IMR-90 (cell line): ENCODE measurements around the gene ACSS1. TPM values are rescaled to one million over a fixed set of nuclear protein-coding genes. Genes with fewer than 3 reads are reported as not detected.

Experiments
- ATAC-seq: fragments of 200-7000 bp; cut with Tn5 transposase; 2 replicates; pipeline ENCODE4 v1.9.1; 2020; ENCODE audit warnings: low read depth, mild to moderate bottlenecking, moderate library complexity
- BruUV-seq: library from RNA; stranded (reverse); fragments of 400-500 nt; replicated peaks from 2 replicates; lab custom pipeline; 2021; lab: Mats Ljungman, UMichigan
- CTCF ChIA-PET: fragments of 300-600 bp; formaldehyde crosslinking; extraction: SDS; loops from one replicate; lab custom pipeline; 2021; ENCODE audit warnings: antibody characterized with exemption; lab: Yijun Ruan, JAX
- POLR2A ChIA-PET: fragments of 300-600 bp; sonication (Branson Sonifier 250); formaldehyde crosslinking; loops from one replicate; lab custom pipeline; 2022; ENCODE audit warnings: antibody characterized with exemption; ENCODE audit not compliant: unreplicated experiment; lab: Charles Lee
- DNase-seq: peaks from one replicate; pipeline ENCODE4 v3.0.0; 2013
- H2AFZ ChIP-seq: replicated peaks from 2 replicates; pipeline ENCODE3; 2013; ENCODE audit warnings: low read length, mild to moderate bottlenecking; ENCODE audit not compliant: poor library complexity
- H2AK5ac ChIP-seq: 2 replicates; pipeline ENCODE4 v1.6.1; 2013; ENCODE audit warnings: low read depth, low read length, inconsistent platforms
- H2AK9ac ChIP-seq: replicated peaks from 2 replicates; pipeline ENCODE3; 2013; ENCODE audit warnings: mild to moderate bottlenecking, low read depth, low read length, moderate library complexity; ENCODE audit not compliant: poor library complexity
- H2BK120ac ChIP-seq: 2 replicates; pipeline ENCODE4 v1.6.1; 2013; ENCODE audit warnings: low read depth, low read length, inconsistent platforms
- H2BK15ac ChIP-seq: 3 replicates; pipeline ENCODE4 v1.6.1; 2013; ENCODE audit warnings: low read depth, low read length, inconsistent platforms
- H2BK20ac ChIP-seq: 2 replicates; pipeline ENCODE4 v1.6.1; 2013; ENCODE audit warnings: low read depth, mild to moderate bottlenecking, inconsistent platforms, low read length, moderate library complexity
- H2BK5ac ChIP-seq: 2 replicates; pipeline ENCODE4 v1.6.1; 2013; ENCODE audit warnings: mild to moderate bottlenecking, low read depth, low read length, inconsistent platforms; ENCODE audit not compliant: poor library complexity, severe bottlenecking
- H3K14ac ChIP-seq: replicated peaks from 2 replicates; pipeline ENCODE4 v1.6.1; 2013; ENCODE audit warnings: low read depth, low read length, inconsistent platforms
- H3K18ac ChIP-seq: 2 replicates; pipeline ENCODE4 v1.6.1; 2013; ENCODE audit warnings: low read depth, low read length, control low read depth
- H3K23ac ChIP-seq: 2 replicates; pipeline ENCODE4 v1.6.1; 2013; ENCODE audit warnings: low read depth, low read length, inconsistent platforms
- H3K27ac ChIP-seq: 2 replicates; pipeline ENCODE4 v1.5.1; 2013; ENCODE audit warnings: mild to moderate bottlenecking, control low read depth, low read length; ENCODE audit not compliant: insufficient read depth
- H3K27me3 ChIP-seq: 2 replicates; pipeline ENCODE4 v1.6.1; 2013; ENCODE audit warnings: low read length; ENCODE audit not compliant: control insufficient read depth, insufficient read depth
- H3K36me3 ChIP-seq: 2 replicates; pipeline ENCODE4 v1.6.1; 2013; ENCODE audit warnings: low read length, mixed read lengths; ENCODE audit not compliant: control insufficient read depth, insufficient read depth
- H3K4ac ChIP-seq: 2 replicates; pipeline ENCODE4 v1.6.1; 2013; ENCODE audit warnings: low read depth, low read length, inconsistent platforms
- H3K4me1 ChIP-seq: 2 replicates; pipeline ENCODE4 v1.6.1; 2013; ENCODE audit warnings: low read length, mixed read lengths; ENCODE audit not compliant: control insufficient read depth, insufficient read depth
- H3K4me2 ChIP-seq: 2 replicates; pipeline ENCODE4 v1.6.1; 2013; ENCODE audit warnings: low read depth, mild to moderate bottlenecking, control low read depth, low read length, moderate library complexity
- H3K4me3 ChIP-seq: 2 replicates; pipeline ENCODE4 v1.5.1; 2013; ENCODE audit warnings: low read depth, mild to moderate bottlenecking, control low read depth, low read length, moderate library complexity; ENCODE audit not compliant: insufficient read depth
- H3K56ac ChIP-seq: 2 replicates; pipeline ENCODE4 v1.6.1; 2013; ENCODE audit warnings: low read length, inconsistent platforms; ENCODE audit not compliant: insufficient read depth; ENCODE audit errors: extremely low read depth
- H3K79me1 ChIP-seq, 2 experiments: 2 replicates each; pipeline ENCODE4 v1.6.1; 2013; ENCODE audit warnings: low read length in 2 of 2, inconsistent platforms in 1 of 2, low read depth in 1 of 2
- H3K9ac ChIP-seq: 2 replicates; pipeline ENCODE4 v1.6.1; 2013; ENCODE audit warnings: low read depth, low read length, control low read depth
- H3K9me1 ChIP-seq: 2 replicates; pipeline ENCODE4 v1.6.1; 2013; ENCODE audit warnings: low read length, inconsistent platforms; ENCODE audit not compliant: insufficient read depth
- H3K9me3 ChIP-seq: 2 replicates; pipeline ENCODE4 v1.6.1; 2013; ENCODE audit warnings: low read length; ENCODE audit not compliant: control insufficient read depth, insufficient read depth
- H4K20me1 ChIP-seq: 2 replicates; pipeline ENCODE4 v1.6.1; 2013; ENCODE audit warnings: low read length, inconsistent platforms; ENCODE audit not compliant: insufficient read depth
- H4K5ac ChIP-seq: 2 replicates; pipeline ENCODE4 v1.6.1; 2013; ENCODE audit warnings: mild to moderate bottlenecking, low read depth, low read length, control low read depth
- H4K8ac ChIP-seq, 2 experiments: 2 replicates each; pipeline ENCODE4 v1.6.1; 2013; ENCODE audit warnings: low read depth in 2 of 2, low read length in 2 of 2, control low read depth in 1 of 2, inconsistent platforms in 1 of 2
- H4K91ac ChIP-seq: 2 replicates; pipeline ENCODE4 v1.6.1; 2013; ENCODE audit warnings: low read depth, low read length, inconsistent platforms; ENCODE audit not compliant: insufficient read depth
- BHLHE40 ChIP-seq: fragments of 150-350 bp; IDR thresholded peaks from 2 replicates; pipeline ENCODE4 v1.6.1; 2016; ENCODE audit warnings: mild to moderate bottlenecking, low read depth, low read length
- CHD1 ChIP-seq: IDR thresholded peaks from 2 replicates; pipeline ENCODE4 v1.6.1; 2012; ENCODE audit warnings: low read depth, low read length, improper control_type of control experiment
- ELK1 ChIP-seq: fragments of 150-350 bp; IDR thresholded peaks from 2 replicates; pipeline ENCODE4 v1.6.1; 2016; ENCODE audit warnings: low read depth, mild to moderate bottlenecking, low read length, moderate library complexity, borderline replicate concordance
- FOS ChIP-seq: fragments of 150-350 bp; IDR thresholded peaks from 2 replicates; pipeline ENCODE4 v1.6.1; 2016; ENCODE audit warnings: low read depth, low read length
- MAFK ChIP-seq: IDR thresholded peaks from 2 replicates; pipeline ENCODE4 v1.6.1; 2012; ENCODE audit warnings: low read depth, low read length, improper control_type of control experiment
- MAZ ChIP-seq: IDR thresholded peaks from 2 replicates; pipeline ENCODE4 v1.6.1; 2012; ENCODE audit warnings: low read depth, mild to moderate bottlenecking, low read length, improper control_type of control experiment, moderate library complexity, borderline replicate concordance
- MXI1 ChIP-seq: IDR thresholded peaks from 2 replicates; pipeline ENCODE4 v1.6.1; 2012; ENCODE audit warnings: low read depth, mild to moderate bottlenecking, low read length, moderate library complexity, borderline replicate concordance
- NFE2L2 ChIP-seq: fragments of 150-350 bp; IDR thresholded peaks from 2 replicates; pipeline ENCODE4 v1.6.1; 2016; ENCODE audit warnings: low read depth, mild to moderate bottlenecking, low read length
- RAD21 ChIP-seq: IDR thresholded peaks from 2 replicates; pipeline ENCODE4 v1.6.1; 2012; ENCODE audit warnings: low read length, improper control_type of control experiment
- RCOR1 ChIP-seq: IDR thresholded peaks from 2 replicates; pipeline ENCODE4 v1.6.1; 2012; ENCODE audit warnings: mild to moderate bottlenecking, low read length, improper control_type of control experiment; ENCODE audit not compliant: insufficient replicate concordance
- RFX5 ChIP-seq: IDR thresholded peaks from 2 replicates; pipeline ENCODE4 v1.8.0; 2012; ENCODE audit warnings: low read depth, mild to moderate bottlenecking, low read length, moderate library complexity
- SMC3 ChIP-seq: fragments of 150-350 bp; IDR thresholded peaks from 2 replicates; pipeline ENCODE4 v1.6.1; 2016; ENCODE audit warnings: low read depth, mild to moderate bottlenecking, antibody characterized with exemption, low read length, moderate library complexity
- USF2 ChIP-seq: fragments of 150-350 bp; IDR thresholded peaks from 2 replicates; pipeline ENCODE4 v1.6.1; 2017; ENCODE audit warnings: mild to moderate bottlenecking, antibody characterized with exemption, low read length, low read depth
- WGBS, 2 experiments: methylation state at CpG; one replicate each; pipeline versions ENCODE4 v1.1.5 to v1.1.7; 2013; ENCODE audit warnings: missing lambda C conversion rate in 2 of 2; ENCODE audit not compliant: insufficient read length in 1 of 2; ENCODE audit errors: extremely low coverage in 2 of 2; 5-methylcytosine and 5-hydroxymethylcytosine counted together
- dilution Hi-C: fragments of 300-500 bp; cut with HindIII; formaldehyde crosslinking; loops from one replicate; pipeline ENCODE4 v1.14.3; 2018; ENCODE audit warnings: low sequenced_read_pairs; ENCODE audit not compliant: unreplicated experiment
- in situ Hi-C: fragments of 300-500 bp; cut with MboI; formaldehyde crosslinking; loops from 3 replicates; pipeline ENCODE4 v1.14.3; 2019; ENCODE audit warnings: low sequenced_read_pairs, inconsistent platforms, mixed read lengths
- intact Hi-C: fragments of 100-400 bp; cut with micrococcal nuclease; formaldehyde crosslinking; loops from 2 replicates; pipeline ENCODE4 v1.10.0; 2022
- polyA plus RNA-seq, 3 experiments: library from polyadenylated mRNA; depleted of rRNA; stranded (reverse); fragments of >200 nt; gene quantifications; 2 replicates each; pipeline ENCODE4 v1.2.3, GENCODE V29; 2012; ENCODE audit warnings: low replicate concordance in 1 of 3
- total RNA-seq: library from RNA; depleted of rRNA; stranded (reverse); fragments of >200 nt; gene quantifications from 2 replicates; pipeline ENCODE4 v1.2.3, GENCODE V29; 2012

The ACSS1 gene
- total and polyA plus RNA-seq, 2 of the 4 experiments (the other 2 are of a cell fraction), result 0.72 to 1.2 TPM

GRCh38 chr20:25009218-25010145, 48.5 kb downstream of the ACSS1 start:
- Histone ChIP-seq H3K9me3 (no peaks in the 10 kb centered on the region), H3K9me1 (no peaks in the 10 kb centered on the region), H4K8ac (no peak overlapping the region), H2BK15ac (no peak overlapping the region), H3K18ac (no peak overlapping the region), H2BK120ac (no peak overlapping the region), H3K14ac (no peak overlapping the region), H3K23ac (no peak overlapping the region), H3K36me3 (no peaks in the 10 kb centered on the region; the same call in 1 of the 2 replicates), H3K4me3 (no peak overlapping the region), H2BK20ac (no peak overlapping the region), H2BK5ac (no peak overlapping the region), H4K20me1 (no peaks in the 10 kb centered on the region), H2AFZ (no peak overlapping the region), H4K5ac (no peak overlapping the region), H2AK5ac (no peak overlapping the region), H3K27me3 (peaks cover 6% of the 10 kb centered on the region), H3K9ac (no peak overlapping the region), H3K4ac (no peak overlapping the region), H4K91ac (no peak overlapping the region), H2AK9ac (no peak overlapping the region), H3K4me1 (no peaks in the 10 kb centered on the region), H3K4me2 (no peak overlapping the region), H3K56ac (no peak overlapping the region), H3K79me1 (no peaks in the 10 kb centered on the region), H3K27ac (no peak overlapping the region)
- WGBS, 2 experiments, result 57% methylated on average over 1 of the region's 10 CpGs; no CpG with 5 or more reads in 1 of the 2 experiments
- POLR2A ChIA-PET, result interaction anchor here (0.6 kb wide), 1 partner anchor 622 kb away, joined by 5 read pairs; no protein-coding TSS in a partner anchor
- CTCF ChIA-PET, result no interaction called here
- ATAC-seq (no peak; the same call in 1 of the 2 replicates), DNase-seq (no peak)
- no peak for TF ChIP-seq MAFK
- no peak for TF ChIP-seq ELK1
- TF ChIP-seq MXI1, result no peak
- TF ChIP-seq NFE2L2, result no peak
- TF ChIP-seq SMC3, result no peak
- TF ChIP-seq CHD1, result no peak
- no peak for TF ChIP-seq USF2
- no peak for TF ChIP-seq RAD21
- no peak for TF ChIP-seq FOS
- TF ChIP-seq RFX5, result no peak
- TF ChIP-seq MAZ, result no peak
- no peak for TF ChIP-seq BHLHE40
- TF ChIP-seq RCOR1, result no peak
- in situ Hi-C loops, result loop anchor here (10.0 kb wide), 1 partner anchor 165 kb away; no protein-coding TSS in a partner anchor
- intact Hi-C loops, result no loop called here
- dilution Hi-C loops, result no loop called here
- no TSS peak for BruUV-seq
